AG04450 (cell line): ENCODE measurements around the gene CNTNAP5. TPM values are rescaled to one million over a fixed set of nuclear protein-coding genes. Genes with fewer than 3 reads are reported as not detected.

Experiments
- CTCF ChIA-PET: fragments of 300-600, 350-600 bp; formaldehyde crosslinking; extraction: SDS; loops from one replicate; lab custom pipeline; 2022; ENCODE audit warnings: antibody characterized with exemption, inconsistent platforms; lab: Charles Lee
- POLR2A ChIA-PET: fragments of 350-600 bp; formaldehyde crosslinking; extraction: SDS; loops from one replicate; lab custom pipeline; 2021; ENCODE audit warnings: antibody characterized with exemption, inconsistent platforms; lab: Yijun Ruan, JAX
- DNase-seq: peaks from one replicate; pipeline ENCODE4 v3.0.0-alpha.2; 2011; ENCODE audit warnings: low read depth, low spot score
- H3K27ac ChIP-seq: one replicate; pipeline ENCODE4 v1.5.1; 2012; ENCODE audit warnings: low read depth, low read length, control low read depth
- H3K27me3 ChIP-seq: one replicate; pipeline ENCODE4 v1.6.0; 2012; ENCODE audit warnings: low read length; ENCODE audit not compliant: control insufficient read depth, insufficient read depth
- H3K4me3 ChIP-seq: 2 replicates; pipeline ENCODE4 v1.5.1; 2011; ENCODE audit warnings: mild to moderate bottlenecking, low read depth, low read length, control low read depth
- H3K9me3 ChIP-seq: 2 replicates; pipeline ENCODE4 v1.5.1; 2012; ENCODE audit warnings: low read length; ENCODE audit not compliant: control insufficient read depth, insufficient read depth
- polyA plus RNA-seq: library from polyadenylated mRNA; depleted of rRNA; stranded (reverse); fragments of >200 nt; gene quantifications from 2 replicates; pipeline ENCODE4 v1.2.3, GENCODE V29; 2011
- TF ChIP-seq, protein P1 (sequence below): IDR thresholded peaks from 2 replicates; pipeline ENCODE4 v1.5.1; 2011; ENCODE audit warnings: low read depth, low read length, control low read depth, inconsistent platforms

Gene CNTNAP5
- polyA plus RNA-seq, 1 experiment = not detected

DNA sequence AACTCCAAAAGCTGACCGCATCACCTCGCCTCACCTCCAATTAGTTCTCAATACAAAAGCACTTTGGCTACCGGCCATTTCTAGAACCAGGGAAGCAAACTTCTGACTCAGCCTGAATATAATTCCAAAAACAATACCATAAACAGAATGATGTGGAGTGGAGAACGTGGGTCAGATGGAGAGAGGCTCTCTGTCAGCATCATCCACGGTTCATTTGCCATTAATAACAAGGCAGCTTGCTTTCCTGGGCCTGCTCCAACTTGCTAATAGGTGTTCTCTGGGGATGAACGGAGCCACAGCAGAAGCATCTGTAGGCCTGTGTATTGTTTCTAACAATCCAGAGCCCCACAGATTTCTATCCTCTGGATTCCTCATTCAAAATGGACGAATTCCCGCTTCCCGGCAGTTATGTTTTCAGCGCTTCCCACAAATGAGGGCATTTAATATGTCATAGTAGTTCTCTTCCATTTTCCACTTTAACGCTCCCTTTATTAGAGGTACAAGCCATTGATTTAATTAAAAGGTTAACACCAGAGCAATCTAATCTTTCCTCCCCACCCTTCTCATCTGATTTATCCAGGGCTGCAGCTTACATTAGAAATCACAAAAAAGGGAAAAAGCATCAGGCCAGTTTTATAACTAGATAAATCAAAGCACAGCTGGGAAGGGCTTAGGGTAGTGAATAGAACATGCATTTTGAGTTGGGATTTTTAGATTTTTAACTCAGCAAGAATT lies 23.2 kb upstream of the CNTNAP5 start:
- POLR2A ChIA-PET = no interaction called here
- no peak overlapping the region for H3K4me3 ChIP-seq

GRCh38 chr2:124018890-124019289 lies 6.2 kb upstream of the CNTNAP5 start:
- CTCF ChIA-PET = no interaction called here
- TF ChIP-seq, protein P1, sequence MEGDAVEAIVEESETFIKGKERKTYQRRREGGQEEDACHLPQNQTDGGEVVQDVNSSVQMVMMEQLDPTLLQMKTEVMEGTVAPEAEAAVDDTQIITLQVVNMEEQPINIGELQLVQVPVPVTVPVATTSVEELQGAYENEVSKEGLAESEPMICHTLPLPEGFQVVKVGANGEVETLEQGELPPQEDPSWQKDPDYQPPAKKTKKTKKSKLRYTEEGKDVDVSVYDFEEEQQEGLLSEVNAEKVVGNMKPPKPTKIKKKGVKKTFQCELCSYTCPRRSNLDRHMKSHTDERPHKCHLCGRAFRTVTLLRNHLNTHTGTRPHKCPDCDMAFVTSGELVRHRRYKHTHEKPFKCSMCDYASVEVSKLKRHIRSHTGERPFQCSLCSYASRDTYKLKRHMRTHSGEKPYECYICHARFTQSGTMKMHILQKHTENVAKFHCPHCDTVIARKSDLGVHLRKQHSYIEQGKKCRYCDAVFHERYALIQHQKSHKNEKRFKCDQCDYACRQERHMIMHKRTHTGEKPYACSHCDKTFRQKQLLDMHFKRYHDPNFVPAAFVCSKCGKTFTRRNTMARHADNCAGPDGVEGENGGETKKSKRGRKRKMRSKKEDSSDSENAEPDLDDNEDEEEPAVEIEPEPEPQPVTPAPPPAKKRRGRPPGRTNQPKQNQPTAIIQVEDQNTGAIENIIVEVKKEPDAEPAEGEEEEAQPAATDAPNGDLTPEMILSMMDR = no peak
- DNase-seq = no peak
- no peak overlapping the region for H3K4me3 ChIP-seq
- peaks cover 3% of the 10 kb centered on the region; the same call in 1 of the 2 replicates for H3K9me3 ChIP-seq
- POLR2A ChIA-PET = no interaction called here
- no peaks in the 10 kb centered on the region for H3K27me3 ChIP-seq
- H3K27ac ChIP-seq = no peak overlapping the region

More for the DNA sequence above, 23.2 kb upstream of the CNTNAP5 start:
- no peak for DNase-seq
- H3K27me3 ChIP-seq = no peaks in the 10 kb centered on the region
- TF ChIP-seq, protein P1 = no peak
- CTCF ChIA-PET = no interaction called here
- no peak overlapping the region for H3K27ac ChIP-seq
- H3K9me3 ChIP-seq = peaks cover 3% of the 10 kb centered on the region; the same call in 1 of the 2 replicates

GRCh38 chr2:124024561-124025170 lies 421 bp upstream of the CNTNAP5 start:
- no peak overlapping the region for H3K27ac ChIP-seq
- TF ChIP-seq, protein P1 = no peak
- CTCF ChIA-PET = interaction anchor here (0.6 kb wide), 2 partner anchors 23 to 1447 kb away, joined by 3 to 4 read pairs; no protein-coding TSS in a partner anchor
- no peak overlapping the region for H3K4me3 ChIP-seq
- H3K27me3 ChIP-seq = no peaks in the 10 kb centered on the region
- POLR2A ChIA-PET = no interaction called here
- no peak for DNase-seq
- peaks cover 12% of the 10 kb centered on the region for H3K9me3 ChIP-seq

DNA sequence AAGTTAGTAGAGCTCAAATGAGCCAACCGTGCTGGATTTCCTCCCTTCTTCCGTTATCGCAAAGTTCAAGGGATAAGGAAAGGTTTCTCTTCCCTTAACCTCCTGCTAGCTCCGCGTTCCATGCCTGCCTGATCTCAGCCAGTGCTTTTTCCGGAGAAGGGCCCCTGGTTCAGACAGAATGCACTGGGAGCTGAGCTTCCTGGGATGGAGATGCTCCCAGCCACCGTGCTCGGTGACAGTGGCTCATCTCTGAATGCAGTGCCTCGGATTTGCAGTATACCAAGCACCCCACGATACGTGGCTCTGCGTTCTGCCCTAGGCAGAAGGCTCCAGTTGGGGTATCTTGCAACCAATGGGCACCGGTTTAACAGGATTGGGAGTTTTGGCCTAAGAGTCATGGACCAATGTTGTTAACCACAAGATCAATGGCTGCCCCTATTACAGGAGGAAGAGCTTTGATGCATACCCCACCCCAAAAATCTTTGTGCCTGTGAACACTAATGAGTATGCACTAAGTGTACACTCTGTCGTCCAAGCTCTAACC lies 876 bp downstream of the CNTNAP5 start:
- peaks cover 12% of the 10 kb centered on the region for H3K9me3 ChIP-seq
- TF ChIP-seq, protein P1 = no peak
- H3K27me3 ChIP-seq = no peaks in the 10 kb centered on the region
- no peak overlapping the region for H3K4me3 ChIP-seq
- ChIA-PET POLR2A (no interaction called here), CTCF (interaction anchor here (2.2 kb wide), 1 partner anchor 1491 kb away, joined by 9 read pairs; no protein-coding TSS in a partner anchor)
- H3K27ac ChIP-seq = no peak overlapping the region
- DNase-seq = no peak
